HL-60 (cell line): Measurements from ENCODE around the gene NARS2.

Experiments
- DNase-seq, 2 experiments: peaks; one replicate each; pipeline ENCODE4 v3.0.0-alpha.2; 2010 to 2020; ENCODE audit warnings: low read depth in 1 of 2, low spot score in 1 of 2
- H3K27ac ChIP-seq: fragments of 250-450 bp; sonication (Bioruptor Pico); replicated peaks from 2 replicates; pipeline ENCODE4 v1.5.1; 2020; ENCODE audit warnings: mild to moderate bottlenecking, moderate library complexity
- H3K27me3 ChIP-seq: fragments of 250-450 bp; sonication (Bioruptor Pico); 2 replicates; pipeline ENCODE4 v1.5.1; 2021; ENCODE audit warnings: mild to moderate bottlenecking, moderate library complexity; ENCODE audit not compliant: insufficient read depth, poor library complexity, severe bottlenecking
- H3K4me3 ChIP-seq: replicated peaks from 2 replicates; pipeline ENCODE4 v1.5.1; 2011; ENCODE audit warnings: mild to moderate bottlenecking, control low read depth, low read length; ENCODE audit not compliant: insufficient read depth
- CTCF ChIP-seq: IDR thresholded peaks from one replicate; pipeline ENCODE4 v1.5.1; 2011; ENCODE audit warnings: low read length, control low read depth, inconsistent platforms; ENCODE audit not compliant: insufficient read depth
- GABPA ChIP-seq: IDR thresholded peaks from 2 replicates; pipeline ENCODE4 v1.6.1; 2012; ENCODE audit warnings: low read depth
- POLR2AphosphoS5 ChIP-seq: IDR thresholded peaks from 2 replicates; pipeline ENCODE4 v1.6.1; 2012; ENCODE audit warnings: low read depth
- REST ChIP-seq: IDR thresholded peaks from 2 replicates; pipeline ENCODE4 v1.6.1; 2012; ENCODE audit warnings: low read depth; ENCODE audit not compliant: insufficient replicate concordance
- SPI1 ChIP-seq: IDR thresholded peaks from 2 replicates; pipeline ENCODE4 v1.6.1; 2012; ENCODE audit warnings: low read depth, mild to moderate bottlenecking, borderline replicate concordance

Gene NARS2

GRCh38 chr11:78399136-78399535 is 175.5 kb downstream of the NARS2 start:
- DNase-seq = no peak
- TF ChIP-seq CTCF (no peak), GABPA (no peak), REST (no peak), POLR2AphosphoS5 (no peak), SPI1 (no peak)
- H3K4me3 ChIP-seq = no peak overlapping the region

GRCh38 chr11:78398715-78399114 is 175.9 kb downstream of the NARS2 start:
- DNase-seq = no peak
- Histone ChIP-seq H3K27ac (no peak overlapping the region), H3K4me3 (no peak overlapping the region), H3K27me3 (no peaks in the 10 kb centered on the region)
- no peak for TF ChIP-seq CTCF
- no peak for TF ChIP-seq GABPA
- no peak for TF ChIP-seq POLR2AphosphoS5
- TF ChIP-seq REST = no peak

More at GRCh38 chr11:78399136-78399535, 175.5 kb downstream of the NARS2 start:
- H3K27me3 ChIP-seq = no peaks in the 10 kb centered on the region
- no peak overlapping the region for H3K27ac ChIP-seq

- Histone ChIP-seq H3K27me3 (no peaks in the 10 kb centered on the region), H3K4me3 (no peak overlapping the region), H3K27ac (no peak overlapping the region)
- TF ChIP-seq REST (no peak), SPI1 (no peak), POLR2AphosphoS5 (no peak), GABPA (no peak), CTCF (no peak)
- DNase-seq = peak; percentile 17 to 45
Measured at GRCh38 chr11:78397398-78397797, 177.3 kb downstream of the NARS2 start.
